HL-60 (cell line): ENCODE measurements around the gene HCFC1.

Source experiments
- DNase-seq, 2 experiments: peaks; one replicate each; pipeline ENCODE4 v3.0.0-alpha.2; 2010 to 2020; ENCODE audit warnings: low read depth in 1 of 2, low spot score in 1 of 2
- H3K27ac ChIP-seq: fragments of 250-450 bp; sonication (Bioruptor Pico); replicated peaks from 2 replicates; pipeline ENCODE4 v1.5.1; 2020; ENCODE audit warnings: mild to moderate bottlenecking, moderate library complexity
- H3K27me3 ChIP-seq: fragments of 250-450 bp; sonication (Bioruptor Pico); 2 replicates; pipeline ENCODE4 v1.5.1; 2021; ENCODE audit warnings: mild to moderate bottlenecking, moderate library complexity; ENCODE audit not compliant: insufficient read depth, poor library complexity, severe bottlenecking
- H3K4me3 ChIP-seq: replicated peaks from 2 replicates; pipeline ENCODE4 v1.5.1; 2011; ENCODE audit warnings: mild to moderate bottlenecking, control low read depth, low read length; ENCODE audit not compliant: insufficient read depth
- CTCF ChIP-seq: IDR thresholded peaks from one replicate; pipeline ENCODE4 v1.5.1; 2011; ENCODE audit warnings: low read length, control low read depth, inconsistent platforms; ENCODE audit not compliant: insufficient read depth
- GABPA ChIP-seq: IDR thresholded peaks from 2 replicates; pipeline ENCODE4 v1.6.1; 2012; ENCODE audit warnings: low read depth
- POLR2AphosphoS5 ChIP-seq: IDR thresholded peaks from 2 replicates; pipeline ENCODE4 v1.6.1; 2012; ENCODE audit warnings: low read depth
- SPI1 ChIP-seq: IDR thresholded peaks from 2 replicates; pipeline ENCODE4 v1.6.1; 2012; ENCODE audit warnings: low read depth, mild to moderate bottlenecking, borderline replicate concordance
- TF ChIP-seq, protein P1 (sequence below): IDR thresholded peaks from 2 replicates; pipeline ENCODE4 v1.6.1; 2012; ENCODE audit warnings: low read depth; ENCODE audit not compliant: insufficient replicate concordance

HCFC1 gene

DNA sequence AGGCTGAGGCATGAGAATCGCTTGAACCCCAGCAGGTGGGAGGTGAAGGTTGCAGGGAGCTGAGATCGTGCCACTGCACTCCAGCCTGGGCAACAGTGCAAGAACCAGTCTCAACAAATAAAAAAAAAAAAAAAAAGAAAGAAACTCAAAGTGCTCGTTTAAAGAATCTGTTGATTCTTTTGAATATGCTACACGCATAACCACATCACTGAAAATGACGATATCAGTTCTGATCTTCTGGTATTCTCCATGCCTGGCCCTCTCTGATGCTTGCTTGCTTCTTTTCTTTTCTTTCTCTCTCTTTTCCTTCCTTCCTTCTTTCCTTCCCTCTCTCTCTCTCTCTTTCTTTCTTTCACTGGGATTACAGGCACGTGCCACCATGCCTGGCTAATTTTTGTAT, 59.8 kb downstream of the HCFC1 start:
- Histone ChIP-seq H3K27ac (no peak overlapping the region), H3K4me3 (no peak overlapping the region), H3K27me3 (no peaks in the 10 kb centered on the region)
- DNase-seq, result no peak
- TF ChIP-seq CTCF (no peak), GABPA (no peak), SPI1 (no peak)
- TF ChIP-seq, protein P1, sequence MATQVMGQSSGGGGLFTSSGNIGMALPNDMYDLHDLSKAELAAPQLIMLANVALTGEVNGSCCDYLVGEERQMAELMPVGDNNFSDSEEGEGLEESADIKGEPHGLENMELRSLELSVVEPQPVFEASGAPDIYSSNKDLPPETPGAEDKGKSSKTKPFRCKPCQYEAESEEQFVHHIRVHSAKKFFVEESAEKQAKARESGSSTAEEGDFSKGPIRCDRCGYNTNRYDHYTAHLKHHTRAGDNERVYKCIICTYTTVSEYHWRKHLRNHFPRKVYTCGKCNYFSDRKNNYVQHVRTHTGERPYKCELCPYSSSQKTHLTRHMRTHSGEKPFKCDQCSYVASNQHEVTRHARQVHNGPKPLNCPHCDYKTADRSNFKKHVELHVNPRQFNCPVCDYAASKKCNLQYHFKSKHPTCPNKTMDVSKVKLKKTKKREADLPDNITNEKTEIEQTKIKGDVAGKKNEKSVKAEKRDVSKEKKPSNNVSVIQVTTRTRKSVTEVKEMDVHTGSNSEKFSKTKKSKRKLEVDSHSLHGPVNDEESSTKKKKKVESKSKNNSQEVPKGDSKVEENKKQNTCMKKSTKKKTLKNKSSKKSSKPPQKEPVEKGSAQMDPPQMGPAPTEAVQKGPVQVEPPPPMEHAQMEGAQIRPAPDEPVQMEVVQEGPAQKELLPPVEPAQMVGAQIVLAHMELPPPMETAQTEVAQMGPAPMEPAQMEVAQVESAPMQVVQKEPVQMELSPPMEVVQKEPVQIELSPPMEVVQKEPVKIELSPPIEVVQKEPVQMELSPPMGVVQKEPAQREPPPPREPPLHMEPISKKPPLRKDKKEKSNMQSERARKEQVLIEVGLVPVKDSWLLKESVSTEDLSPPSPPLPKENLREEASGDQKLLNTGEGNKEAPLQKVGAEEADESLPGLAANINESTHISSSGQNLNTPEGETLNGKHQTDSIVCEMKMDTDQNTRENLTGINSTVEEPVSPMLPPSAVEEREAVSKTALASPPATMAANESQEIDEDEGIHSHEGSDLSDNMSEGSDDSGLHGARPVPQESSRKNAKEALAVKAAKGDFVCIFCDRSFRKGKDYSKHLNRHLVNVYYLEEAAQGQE, result no peak

DNA sequence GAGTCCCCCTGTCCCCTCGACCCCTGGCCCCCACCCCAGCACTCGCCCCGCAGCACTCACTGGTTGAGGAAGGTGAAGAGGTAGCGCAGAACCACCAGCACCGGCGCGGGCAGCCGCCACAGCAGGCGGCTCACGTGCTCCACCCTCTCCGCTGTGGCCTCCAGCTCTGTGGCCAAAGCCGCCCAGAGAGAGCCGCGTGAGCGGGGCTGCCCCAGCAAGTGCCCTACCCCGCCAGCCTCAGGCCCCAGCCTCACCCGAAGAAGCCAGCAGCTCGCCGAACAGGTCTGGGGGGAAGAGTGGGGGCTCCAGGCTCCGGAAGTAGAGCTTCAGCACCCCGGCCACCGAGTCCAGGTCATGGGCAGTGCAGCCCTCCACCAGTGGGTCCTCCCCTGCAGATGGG, 61.2 kb downstream of the HCFC1 start:
- H3K27me3 ChIP-seq, result no peaks in the 10 kb centered on the region
- H3K4me3 ChIP-seq, result no peak overlapping the region
- H3K27ac ChIP-seq, result no peak overlapping the region
- TF ChIP-seq CTCF (no peak), POLR2AphosphoS5 (no peak), GABPA (no peak)
- TF ChIP-seq, protein P1, result no peak
- DNase-seq, result peak in 1 of 2 experiments; percentile 10

- H3K27me3 ChIP-seq, result no peaks in the 10 kb centered on the region
- peak in 1 of 2 experiments; percentile 6 for DNase-seq
- TF ChIP-seq POLR2AphosphoS5 (no peak), GABPA (no peak), SPI1 (no peak), CTCF (no peak)
- TF ChIP-seq, protein P1, result no peak
- H3K27ac ChIP-seq, result no peak overlapping the region
- no peak overlapping the region for H3K4me3 ChIP-seq
Observed at GRCh38 chrX:153909980-153910360, 61.6 kb downstream of the HCFC1 start.
